GM19438 (cell line): ENCODE measurements around the gene SLFN14.
"Not testable (repeated sequence)": the region's sequence is repeated elsewhere in the genome, so short reads cannot be mapped to it uniquely, and the experiment has no call there.

Source experiments
- ATAC-seq: cut with Tn5 transposase; IDR thresholded peaks from one replicate; pipeline ENCODE4 v1.9.1; 2021; ENCODE audit warnings: low read depth; ENCODE audit not compliant: unreplicated experiment

The SLFN14 gene

DNA sequence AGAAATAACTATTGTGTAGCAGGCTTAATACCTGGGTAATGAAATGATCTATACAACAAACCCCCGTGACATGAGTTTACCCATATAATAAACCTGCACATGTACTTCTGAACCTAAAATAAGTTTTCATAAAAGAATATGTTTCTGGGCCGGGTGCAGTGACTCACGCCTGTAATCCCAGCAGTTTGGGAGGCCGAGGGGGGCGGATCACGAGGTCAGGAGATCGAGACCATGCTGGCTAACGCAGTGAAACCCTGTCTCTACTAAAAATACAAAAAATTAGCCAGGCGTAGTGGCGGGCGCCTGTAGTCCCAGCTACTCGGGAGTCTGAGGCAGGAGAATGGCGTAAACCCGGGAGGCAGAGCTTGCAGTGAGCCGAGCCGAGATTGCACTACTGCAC, 2.6 kb upstream of the SLFN14 start:
- ATAC-seq, result not testable (repeated sequence)

GRCh38 chr17:35559495-35560210, 966 bp downstream of the SLFN14 start:
- ATAC-seq, result no peak

- no peak for ATAC-seq
These were observed 3.3 kb downstream of the SLFN14 start for GRCh38 chr17:35557353-35557752.

- ATAC-seq, result no peak
These were observed 4.9 kb downstream of the SLFN14 start for GRCh38 chr17:35555691-35556090.

- ATAC-seq, result no peak
These were observed 6.0 kb downstream of the SLFN14 start for GRCh38 chr17:35554668-35555067.

DNA sequence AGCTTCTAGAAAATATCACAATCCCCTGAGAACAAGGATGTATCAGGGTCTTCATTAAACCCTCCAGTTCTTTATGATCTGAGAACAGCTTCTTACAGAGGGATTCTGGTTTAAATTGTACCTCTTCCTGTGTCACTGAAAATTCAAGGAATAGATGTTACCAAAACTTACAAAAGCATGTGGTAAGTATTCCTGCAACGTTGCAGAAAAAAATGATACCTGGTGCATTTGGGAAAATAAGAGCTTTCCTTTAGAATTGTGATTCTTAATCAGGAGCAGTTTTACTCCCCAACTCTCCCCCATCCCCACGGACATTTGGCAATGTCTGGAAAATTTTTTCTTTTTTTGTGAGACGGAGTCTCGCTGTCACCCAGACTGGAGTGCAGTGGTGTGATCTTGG, 7.3 kb downstream of the SLFN14 start:
- no peak for ATAC-seq

GRCh38 chr17:35548978-35549377, 11.6 kb downstream of the SLFN14 start:
- no peak for ATAC-seq

- no peak for ATAC-seq
These were observed 12.3 kb downstream of the SLFN14 start for GRCh38 chr17:35548208-35548810.

DNA sequence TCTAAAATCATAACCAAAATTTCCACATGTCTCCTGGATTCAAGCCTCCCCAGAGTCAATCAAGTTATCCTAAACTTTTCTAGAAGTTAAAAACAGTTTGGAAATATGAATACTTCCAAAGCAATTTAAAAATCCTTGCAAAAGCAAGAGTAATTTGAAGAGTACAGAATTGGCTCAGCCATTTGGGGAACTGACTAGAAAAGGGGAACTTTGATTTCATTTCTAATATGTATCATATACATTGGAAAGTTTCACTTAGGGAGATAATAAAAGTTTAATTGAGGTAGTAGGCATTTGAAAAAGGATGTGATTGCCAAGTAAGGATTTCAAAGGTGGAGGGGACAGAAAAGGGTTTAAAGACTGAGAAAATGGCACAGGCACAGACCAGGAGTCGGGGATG, 14.1 kb downstream of the SLFN14 start:
- no peak for ATAC-seq

- no peak for ATAC-seq
These were observed 15.5 kb downstream of the SLFN14 start for GRCh38 chr17:35545150-35545549.

- no peak for ATAC-seq
These were observed 16.8 kb downstream of the SLFN14 start for GRCh38 chr17:35543856-35544255.

DNA sequence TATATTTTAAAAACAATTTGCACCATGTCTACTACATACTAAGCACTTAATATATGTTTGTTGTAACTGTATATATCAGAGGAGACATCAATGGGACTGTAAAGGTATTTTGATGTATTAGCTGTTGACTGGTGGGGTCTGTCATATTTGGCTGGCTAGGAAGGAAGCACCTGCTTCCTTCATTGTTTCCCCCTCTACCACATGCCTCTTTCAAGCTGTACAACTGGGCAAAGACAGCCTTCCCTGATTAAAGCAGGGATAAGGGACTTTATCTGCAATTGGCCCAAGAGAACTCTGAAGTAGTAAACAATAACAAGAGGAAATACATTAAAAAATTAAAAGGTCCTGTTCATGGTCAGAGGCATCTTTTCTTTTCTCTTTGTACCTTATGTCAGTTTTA, 17.6 kb downstream of the SLFN14 start:
- no peak for ATAC-seq

DNA sequence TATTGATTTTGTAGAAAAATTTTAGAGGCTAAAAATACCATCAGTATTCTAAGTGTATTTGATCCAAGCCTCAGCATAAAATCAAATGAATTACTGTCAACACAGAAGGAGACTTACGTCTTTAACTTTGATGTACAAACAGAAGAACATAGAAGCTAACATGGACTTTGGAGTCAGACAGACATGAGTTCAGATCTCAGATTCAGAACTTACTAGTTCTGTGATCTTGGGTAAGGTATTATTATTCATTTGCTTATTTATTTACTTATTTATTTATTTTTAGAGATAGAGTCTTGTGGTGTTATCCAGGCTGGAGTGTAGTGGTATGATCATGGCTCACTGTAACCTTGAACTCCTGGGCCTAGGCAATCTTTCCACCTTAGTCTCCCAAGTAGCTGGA, 19.2 kb downstream of the SLFN14 start:
- ATAC-seq, result no peak

DNA sequence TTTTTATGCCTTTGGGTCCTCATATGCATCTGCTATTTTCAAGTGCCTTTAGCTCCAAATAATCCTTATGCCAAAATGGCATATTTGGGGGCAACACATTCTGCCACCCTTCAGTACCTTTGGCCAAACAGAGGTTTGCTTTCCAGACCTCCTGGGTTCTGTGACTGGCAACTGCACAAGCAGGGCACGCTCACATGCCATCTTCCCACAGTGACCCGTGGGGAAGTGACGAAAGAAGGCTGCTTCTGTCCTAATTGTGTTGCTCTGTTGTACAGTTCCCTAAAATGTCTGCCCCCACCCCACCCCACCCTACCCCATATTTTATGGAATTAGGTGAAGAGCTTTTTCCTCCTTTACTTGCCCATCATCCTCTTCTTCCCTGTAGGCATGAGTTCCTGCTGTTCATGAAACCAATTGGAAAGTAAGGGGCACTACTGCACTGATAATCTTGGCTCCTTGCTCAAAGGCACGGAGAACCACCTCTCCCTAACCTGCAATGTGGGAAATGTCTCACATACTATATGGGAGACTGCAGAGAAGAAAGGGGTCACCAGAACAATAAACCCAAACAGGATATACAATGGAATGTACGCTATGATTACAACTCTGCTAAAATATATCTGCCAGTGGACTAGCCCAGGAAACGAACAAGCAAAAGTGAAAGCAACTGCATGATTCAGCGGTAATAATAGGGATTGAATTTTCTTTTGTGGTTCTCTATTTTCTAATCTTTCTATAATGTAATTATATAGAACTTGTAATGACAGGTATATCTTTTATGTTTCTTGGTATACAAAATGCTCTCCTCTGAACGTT, 19.8 kb downstream of the SLFN14 start:
- ATAC-seq, result no peak

DNA sequence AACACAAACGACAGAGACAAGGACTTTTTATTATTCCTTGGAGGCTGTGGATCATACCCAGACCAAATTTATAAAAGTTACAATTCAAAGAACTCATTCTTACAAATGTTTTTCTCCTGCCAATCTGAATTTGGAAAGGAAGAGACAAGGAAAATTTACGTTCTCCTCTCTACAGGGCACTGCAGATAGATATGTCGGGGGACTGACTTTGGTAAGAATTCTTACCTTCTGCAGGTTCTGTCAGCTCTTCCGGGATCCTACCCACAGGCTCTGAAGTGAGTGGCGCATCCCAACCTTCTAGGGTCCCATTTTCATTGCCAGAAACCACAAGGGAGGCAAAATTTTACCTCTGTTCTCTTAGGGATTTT, 21.0 kb downstream of the SLFN14 start:
- ATAC-seq, result no peak

- no peak for ATAC-seq
These were observed 22.9 kb downstream of the SLFN14 start, which contains the start of gene SLFN12L for GRCh38 chr17:35537601-35538141. Gene SLFN12L (minus strand): TSS chr17:35537678. CDS start chr17:35522364, 15,314 bp downstream.

DNA sequence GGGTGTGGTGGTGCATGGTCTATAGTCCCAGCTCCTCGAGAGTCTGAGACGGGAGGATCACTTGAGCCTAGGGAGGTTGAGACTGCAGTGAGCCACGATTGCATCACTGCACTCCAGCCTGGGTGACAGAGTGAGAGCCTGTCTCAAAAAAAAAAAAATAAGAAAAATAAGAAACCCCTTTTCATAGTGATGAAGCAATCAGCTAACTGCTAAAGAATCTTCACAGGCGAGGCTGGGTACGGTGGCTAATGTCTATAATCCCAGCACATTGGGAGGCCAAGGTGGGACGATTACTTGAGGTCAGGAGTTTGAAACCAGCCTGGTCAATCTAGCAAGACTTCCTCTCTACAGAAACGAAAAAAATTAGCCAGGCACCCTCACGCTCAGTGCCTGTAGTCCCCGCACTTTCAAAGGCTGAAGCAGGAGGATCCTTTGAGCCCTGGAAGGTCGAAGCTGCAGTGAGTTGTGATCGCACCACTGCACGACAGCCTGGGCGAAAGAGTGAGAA, 23.9 kb downstream of the SLFN14 start:
- no peak for ATAC-seq

DNA sequence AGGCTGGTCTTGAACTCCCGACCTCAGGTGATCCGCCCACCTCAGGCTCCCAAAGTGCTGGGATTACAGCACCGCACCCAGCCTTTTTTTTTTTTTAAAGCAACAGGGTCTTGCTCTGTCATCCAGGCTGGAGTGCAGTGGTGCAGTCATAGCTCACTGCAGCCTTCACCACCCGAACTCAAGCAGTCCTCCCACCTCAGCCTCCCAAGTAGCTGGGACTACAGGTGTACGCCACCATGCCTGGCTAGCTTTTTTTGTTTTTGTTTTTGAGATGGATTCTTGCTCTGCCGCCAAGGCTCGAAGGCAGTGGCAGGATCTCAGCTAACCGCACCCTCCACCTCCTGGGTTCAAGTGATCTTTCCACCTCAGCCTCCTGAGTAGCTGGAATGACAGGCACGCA, 25.2 kb downstream of the SLFN14 start:
- ATAC-seq, result not testable (repeated sequence)

- no peak for ATAC-seq
These were observed 26.0 kb downstream of the SLFN14 start for GRCh38 chr17:35534576-35535093.

- no peak for ATAC-seq
These were observed 29.5 kb downstream of the SLFN14 start for GRCh38 chr17:35531160-35531559.

DNA sequence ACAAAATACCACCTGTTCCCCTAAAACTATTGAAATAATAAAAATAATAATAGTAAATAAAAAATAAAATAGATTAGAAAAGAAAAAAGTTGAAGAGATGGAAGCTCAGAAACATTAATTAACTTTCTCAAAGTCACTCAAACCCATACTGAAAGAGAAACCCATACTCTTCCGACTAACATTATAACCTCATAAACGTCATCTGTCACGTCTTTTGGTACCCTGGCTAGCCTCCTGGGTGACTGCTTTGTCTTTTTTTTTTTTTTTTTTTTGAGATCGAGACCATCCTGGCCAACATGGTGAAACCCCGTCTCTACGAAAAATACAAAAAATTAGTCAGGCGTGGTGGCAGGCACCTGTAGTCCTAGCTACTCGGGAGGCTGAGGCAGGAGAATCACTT, 30.8 kb downstream of the SLFN14 start:
- ATAC-seq, result no peak
